ENCODE results near the gene AUTS2.

GRCh38 chr7:69801729-69802682, 203.7 kb downstream of the AUTS2 start:
- TF ChIP-seq SUZ12 (IDR thresholded peaks at IDR 0.05; ENCODE audit: extremely low read depth, insufficient read depth, insufficient read length) (no peak), ZNF274 (IDR thresholded peaks at IDR 0.05; ENCODE audit: low read depth, low read length) (no peak)
